Measurements from ENCODE around the gene TBATA.

Gene TBATA

GRCh38 chr10:70809726-70810125 lies 24.5 kb upstream of the TBATA start:
- DNase-seq (ENCODE audit: low spot score): no peak
- TF ChIP-seq, protein P1, sequence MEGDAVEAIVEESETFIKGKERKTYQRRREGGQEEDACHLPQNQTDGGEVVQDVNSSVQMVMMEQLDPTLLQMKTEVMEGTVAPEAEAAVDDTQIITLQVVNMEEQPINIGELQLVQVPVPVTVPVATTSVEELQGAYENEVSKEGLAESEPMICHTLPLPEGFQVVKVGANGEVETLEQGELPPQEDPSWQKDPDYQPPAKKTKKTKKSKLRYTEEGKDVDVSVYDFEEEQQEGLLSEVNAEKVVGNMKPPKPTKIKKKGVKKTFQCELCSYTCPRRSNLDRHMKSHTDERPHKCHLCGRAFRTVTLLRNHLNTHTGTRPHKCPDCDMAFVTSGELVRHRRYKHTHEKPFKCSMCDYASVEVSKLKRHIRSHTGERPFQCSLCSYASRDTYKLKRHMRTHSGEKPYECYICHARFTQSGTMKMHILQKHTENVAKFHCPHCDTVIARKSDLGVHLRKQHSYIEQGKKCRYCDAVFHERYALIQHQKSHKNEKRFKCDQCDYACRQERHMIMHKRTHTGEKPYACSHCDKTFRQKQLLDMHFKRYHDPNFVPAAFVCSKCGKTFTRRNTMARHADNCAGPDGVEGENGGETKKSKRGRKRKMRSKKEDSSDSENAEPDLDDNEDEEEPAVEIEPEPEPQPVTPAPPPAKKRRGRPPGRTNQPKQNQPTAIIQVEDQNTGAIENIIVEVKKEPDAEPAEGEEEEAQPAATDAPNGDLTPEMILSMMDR (IDR thresholded peaks at IDR 0.05; ENCODE audit: poor library complexity, severe bottlenecking): no peak
- H3K27ac ChIP-seq (ENCODE audit: poor library complexity, severe bottlenecking): no peak overlapping the region

DNA sequence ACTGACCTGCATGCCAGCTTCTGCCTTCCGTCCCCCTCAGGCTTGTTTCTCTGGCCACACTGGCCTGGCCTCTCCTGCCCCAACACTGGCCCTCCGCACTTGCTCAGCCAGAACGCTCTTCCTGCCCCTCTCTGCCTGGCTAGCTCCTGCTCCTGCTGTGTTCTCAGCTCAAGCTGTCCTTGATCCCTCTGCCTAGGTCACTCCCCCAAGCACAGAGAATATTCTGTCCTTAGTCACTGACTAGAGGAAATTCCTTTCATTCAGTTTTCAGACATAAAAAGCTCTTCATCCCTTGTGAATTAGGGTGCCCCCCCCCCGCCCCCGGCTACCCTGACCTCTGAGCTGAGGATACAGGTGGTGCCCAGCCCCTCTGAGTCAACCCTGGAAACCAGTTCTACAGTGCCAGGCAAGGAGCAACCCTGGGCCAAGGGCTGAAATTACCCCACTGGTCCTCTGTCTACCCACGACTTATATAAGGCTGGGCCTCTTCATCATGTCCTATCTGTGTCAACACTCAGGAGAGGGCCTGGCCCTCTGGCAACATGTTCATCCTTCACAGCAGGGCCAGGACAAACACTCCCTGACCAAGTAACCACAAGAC lies 23.9 kb upstream of the TBATA start:
- DNase-seq (ENCODE audit: low spot score): no peak
- Histone ChIP-seq H3K36me3 (ENCODE audit: low read depth) (no peaks in the 10 kb centered on the region), H3K4me1 (ENCODE audit: insufficient read depth, poor library complexity, severe bottlenecking) (peaks cover 9% of the 10 kb centered on the region), H3K9me3 (ENCODE audit: severe bottlenecking) (no peaks in the 10 kb centered on the region), H3K27me3 (ENCODE audit: insufficient read depth, poor library complexity, severe bottlenecking) (no peaks in the 10 kb centered on the region), H3K27ac (ENCODE audit: poor library complexity, severe bottlenecking) (peak overlapping the region; percentile 8), H3K4me3 (ENCODE audit: severe bottlenecking) (no peak overlapping the region)
- ATAC-seq (ENCODE audit: low read depth): peak; percentile 51
- TF ChIP-seq, protein P1 (IDR thresholded peaks at IDR 0.05; ENCODE audit: poor library complexity, severe bottlenecking): no peak

More at GRCh38 chr10:70809726-70810125, 24.5 kb upstream of the TBATA start:
- H3K27me3 ChIP-seq (ENCODE audit: insufficient read depth, poor library complexity, severe bottlenecking): no peaks in the 10 kb centered on the region
- H3K36me3 ChIP-seq (ENCODE audit: low read depth): no peaks in the 10 kb centered on the region
- no peak overlapping the region for H3K4me3 ChIP-seq (ENCODE audit: severe bottlenecking)
- H3K4me1 ChIP-seq (ENCODE audit: insufficient read depth, poor library complexity, severe bottlenecking): peaks cover 3% of the 10 kb centered on the region
- no peak for ATAC-seq (ENCODE audit: low read depth)
- no peaks in the 10 kb centered on the region for H3K9me3 ChIP-seq (ENCODE audit: severe bottlenecking)

GRCh38 chr10:70807556-70807955 lies 22.4 kb upstream of the TBATA start:
- no peaks in the 10 kb centered on the region for H3K27me3 ChIP-seq (ENCODE audit: insufficient read depth, poor library complexity, severe bottlenecking)
- no peak for DNase-seq (ENCODE audit: low spot score)
- no peak for ATAC-seq (ENCODE audit: low read depth)
- no peaks in the 10 kb centered on the region for H3K9me3 ChIP-seq (ENCODE audit: severe bottlenecking)
- peaks cover 13% of the 10 kb centered on the region for H3K4me1 ChIP-seq (ENCODE audit: insufficient read depth, poor library complexity, severe bottlenecking)
- H3K4me3 ChIP-seq (ENCODE audit: severe bottlenecking): no peak overlapping the region
- TF ChIP-seq, protein P1 (IDR thresholded peaks at IDR 0.05; ENCODE audit: poor library complexity, severe bottlenecking): no peak
- H3K27ac ChIP-seq (ENCODE audit: poor library complexity, severe bottlenecking): no peak overlapping the region
- H3K36me3 ChIP-seq (ENCODE audit: low read depth): no peaks in the 10 kb centered on the region

DNA sequence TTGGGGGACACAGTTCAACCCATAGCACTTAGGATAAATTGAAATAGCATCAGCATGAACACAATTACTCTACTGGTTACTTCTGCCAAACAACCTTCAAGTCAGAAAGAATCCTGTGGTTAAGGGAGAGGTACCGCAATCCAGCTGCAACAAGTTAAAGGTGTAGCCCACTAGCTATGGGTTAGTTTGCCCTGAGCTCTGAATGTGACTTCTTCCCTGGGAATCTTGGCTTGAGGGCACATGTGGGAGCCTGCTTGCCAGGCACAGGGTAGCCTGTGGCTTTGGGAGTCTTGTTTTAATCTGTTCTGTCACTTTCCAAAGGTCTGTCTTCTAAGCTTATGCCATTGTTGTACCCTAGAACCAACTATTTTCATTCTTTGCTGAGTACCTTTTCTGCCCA lies 21.7 kb upstream of the TBATA start:
- Histone ChIP-seq H3K27me3 (ENCODE audit: insufficient read depth, poor library complexity, severe bottlenecking) (no peaks in the 10 kb centered on the region), H3K9me3 (ENCODE audit: severe bottlenecking) (no peaks in the 10 kb centered on the region), H3K27ac (ENCODE audit: poor library complexity, severe bottlenecking) (no peak overlapping the region), H3K4me3 (ENCODE audit: severe bottlenecking) (no peak overlapping the region), H3K36me3 (ENCODE audit: low read depth) (no peaks in the 10 kb centered on the region), H3K4me1 (ENCODE audit: insufficient read depth, poor library complexity, severe bottlenecking) (peaks cover 13% of the 10 kb centered on the region)
- TF ChIP-seq, protein P1 (IDR thresholded peaks at IDR 0.05; ENCODE audit: poor library complexity, severe bottlenecking): no peak
- ATAC-seq (ENCODE audit: low read depth) (no peak), DNase-seq (ENCODE audit: low spot score) (no peak)

GRCh38 chr10:70805619-70806215 lies 20.5 kb upstream of the TBATA start:
- ATAC-seq (ENCODE audit: low read depth) (no peak), DNase-seq (ENCODE audit: low spot score) (no peak)
- Histone ChIP-seq H3K27ac (ENCODE audit: poor library complexity, severe bottlenecking) (no peak overlapping the region), H3K27me3 (ENCODE audit: insufficient read depth, poor library complexity, severe bottlenecking) (no peaks in the 10 kb centered on the region), H3K4me3 (ENCODE audit: severe bottlenecking) (no peak overlapping the region), H3K4me1 (ENCODE audit: insufficient read depth, poor library complexity, severe bottlenecking) (peaks cover 13% of the 10 kb centered on the region), H3K36me3 (ENCODE audit: low read depth) (no peaks in the 10 kb centered on the region), H3K9me3 (ENCODE audit: severe bottlenecking) (no peaks in the 10 kb centered on the region)
- TF ChIP-seq, protein P1 (IDR thresholded peaks at IDR 0.05; ENCODE audit: poor library complexity, severe bottlenecking): no peak

Measured in RWPE2 (cell line).